IMR-90 (cell line): ENCODE results near the gene ATRX. TPM values are rescaled to one million over a fixed set of nuclear protein-coding genes. Genes with fewer than 3 reads are reported as not detected.

ENCODE experiments used
- ATAC-seq: fragments of 200-7000 bp; cut with Tn5 transposase; 2 replicates; pipeline ENCODE4 v1.9.1; 2020; ENCODE audit warnings: low read depth, mild to moderate bottlenecking, moderate library complexity
- BruUV-seq: library from RNA; stranded (reverse); fragments of 400-500 nt; replicated peaks from 2 replicates; lab custom pipeline; 2021; lab: Mats Ljungman, UMichigan
- CTCF ChIA-PET: fragments of 300-600 bp; formaldehyde crosslinking; extraction: SDS; loops from one replicate; lab custom pipeline; 2021; ENCODE audit warnings: antibody characterized with exemption; lab: Yijun Ruan, JAX
- POLR2A ChIA-PET: fragments of 300-600 bp; sonication (Branson Sonifier 250); formaldehyde crosslinking; loops from one replicate; lab custom pipeline; 2022; ENCODE audit warnings: antibody characterized with exemption; ENCODE audit not compliant: unreplicated experiment; lab: Charles Lee
- DNase-seq: peaks from one replicate; pipeline ENCODE4 v3.0.0; 2013
- H2AFZ ChIP-seq: replicated peaks from 2 replicates; pipeline ENCODE3; 2013; ENCODE audit warnings: low read length, mild to moderate bottlenecking; ENCODE audit not compliant: poor library complexity
- H2AK5ac ChIP-seq: 2 replicates; pipeline ENCODE4 v1.6.1; 2013; ENCODE audit warnings: low read depth, low read length, inconsistent platforms
- H2AK9ac ChIP-seq: replicated peaks from 2 replicates; pipeline ENCODE3; 2013; ENCODE audit warnings: mild to moderate bottlenecking, low read depth, low read length, moderate library complexity; ENCODE audit not compliant: poor library complexity
- H2BK120ac ChIP-seq: 2 replicates; pipeline ENCODE4 v1.6.1; 2013; ENCODE audit warnings: low read depth, low read length, inconsistent platforms
- H2BK15ac ChIP-seq: 3 replicates; pipeline ENCODE4 v1.6.1; 2013; ENCODE audit warnings: low read depth, low read length, inconsistent platforms
- H2BK20ac ChIP-seq: 2 replicates; pipeline ENCODE4 v1.6.1; 2013; ENCODE audit warnings: low read depth, mild to moderate bottlenecking, inconsistent platforms, low read length, moderate library complexity
- H2BK5ac ChIP-seq: 2 replicates; pipeline ENCODE4 v1.6.1; 2013; ENCODE audit warnings: mild to moderate bottlenecking, low read depth, low read length, inconsistent platforms; ENCODE audit not compliant: poor library complexity, severe bottlenecking
- H3K14ac ChIP-seq: replicated peaks from 2 replicates; pipeline ENCODE4 v1.6.1; 2013; ENCODE audit warnings: low read depth, low read length, inconsistent platforms
- H3K18ac ChIP-seq: 2 replicates; pipeline ENCODE4 v1.6.1; 2013; ENCODE audit warnings: low read depth, low read length, control low read depth
- H3K23ac ChIP-seq: 2 replicates; pipeline ENCODE4 v1.6.1; 2013; ENCODE audit warnings: low read depth, low read length, inconsistent platforms
- H3K27ac ChIP-seq: 2 replicates; pipeline ENCODE4 v1.5.1; 2013; ENCODE audit warnings: mild to moderate bottlenecking, control low read depth, low read length; ENCODE audit not compliant: insufficient read depth
- H3K27me3 ChIP-seq: 2 replicates; pipeline ENCODE4 v1.6.1; 2013; ENCODE audit warnings: low read length; ENCODE audit not compliant: control insufficient read depth, insufficient read depth
- H3K36me3 ChIP-seq: 2 replicates; pipeline ENCODE4 v1.6.1; 2013; ENCODE audit warnings: low read length, mixed read lengths; ENCODE audit not compliant: control insufficient read depth, insufficient read depth
- H3K4ac ChIP-seq: 2 replicates; pipeline ENCODE4 v1.6.1; 2013; ENCODE audit warnings: low read depth, low read length, inconsistent platforms
- H3K4me1 ChIP-seq: 2 replicates; pipeline ENCODE4 v1.6.1; 2013; ENCODE audit warnings: low read length, mixed read lengths; ENCODE audit not compliant: control insufficient read depth, insufficient read depth
- H3K4me2 ChIP-seq: 2 replicates; pipeline ENCODE4 v1.6.1; 2013; ENCODE audit warnings: low read depth, mild to moderate bottlenecking, control low read depth, low read length, moderate library complexity
- H3K4me3 ChIP-seq: 2 replicates; pipeline ENCODE4 v1.5.1; 2013; ENCODE audit warnings: low read depth, mild to moderate bottlenecking, control low read depth, low read length, moderate library complexity; ENCODE audit not compliant: insufficient read depth
- H3K56ac ChIP-seq: 2 replicates; pipeline ENCODE4 v1.6.1; 2013; ENCODE audit warnings: low read length, inconsistent platforms; ENCODE audit not compliant: insufficient read depth; ENCODE audit errors: extremely low read depth
- H3K79me1 ChIP-seq, 2 experiments: 2 replicates each; pipeline ENCODE4 v1.6.1; 2013; ENCODE audit warnings: low read length in 2 of 2, inconsistent platforms in 1 of 2, low read depth in 1 of 2
- H3K9ac ChIP-seq: 2 replicates; pipeline ENCODE4 v1.6.1; 2013; ENCODE audit warnings: low read depth, low read length, control low read depth
- H3K9me1 ChIP-seq: 2 replicates; pipeline ENCODE4 v1.6.1; 2013; ENCODE audit warnings: low read length, inconsistent platforms; ENCODE audit not compliant: insufficient read depth
- H3K9me3 ChIP-seq: 2 replicates; pipeline ENCODE4 v1.6.1; 2013; ENCODE audit warnings: low read length; ENCODE audit not compliant: control insufficient read depth, insufficient read depth
- H4K20me1 ChIP-seq: 2 replicates; pipeline ENCODE4 v1.6.1; 2013; ENCODE audit warnings: low read length, inconsistent platforms; ENCODE audit not compliant: insufficient read depth
- H4K5ac ChIP-seq: 2 replicates; pipeline ENCODE4 v1.6.1; 2013; ENCODE audit warnings: mild to moderate bottlenecking, low read depth, low read length, control low read depth
- H4K8ac ChIP-seq, 2 experiments: 2 replicates each; pipeline ENCODE4 v1.6.1; 2013; ENCODE audit warnings: low read depth in 2 of 2, low read length in 2 of 2, control low read depth in 1 of 2, inconsistent platforms in 1 of 2
- H4K91ac ChIP-seq: 2 replicates; pipeline ENCODE4 v1.6.1; 2013; ENCODE audit warnings: low read depth, low read length, inconsistent platforms; ENCODE audit not compliant: insufficient read depth
- BHLHE40 ChIP-seq: fragments of 150-350 bp; IDR thresholded peaks from 2 replicates; pipeline ENCODE4 v1.6.1; 2016; ENCODE audit warnings: mild to moderate bottlenecking, low read depth, low read length
- CEBPB ChIP-seq: IDR thresholded peaks from 2 replicates; pipeline ENCODE4 v1.6.1; 2012; ENCODE audit warnings: low read depth, low read length, improper control_type of control experiment
- CHD1 ChIP-seq: IDR thresholded peaks from 2 replicates; pipeline ENCODE4 v1.6.1; 2012; ENCODE audit warnings: low read depth, low read length, improper control_type of control experiment
- CTCF ChIP-seq: conservative IDR thresholded peaks from 2 replicates; pipeline ENCODE4 v1.5.1; 2012; ENCODE audit warnings: mild to moderate bottlenecking, low read depth, low read length, improper control_type of control experiment
- ELK1 ChIP-seq: fragments of 150-350 bp; IDR thresholded peaks from 2 replicates; pipeline ENCODE4 v1.6.1; 2016; ENCODE audit warnings: low read depth, mild to moderate bottlenecking, low read length, moderate library complexity, borderline replicate concordance
- FOS ChIP-seq: fragments of 150-350 bp; IDR thresholded peaks from 2 replicates; pipeline ENCODE4 v1.6.1; 2016; ENCODE audit warnings: low read depth, low read length
- MAFK ChIP-seq: IDR thresholded peaks from 2 replicates; pipeline ENCODE4 v1.6.1; 2012; ENCODE audit warnings: low read depth, low read length, improper control_type of control experiment
- MXI1 ChIP-seq: IDR thresholded peaks from 2 replicates; pipeline ENCODE4 v1.6.1; 2012; ENCODE audit warnings: low read depth, mild to moderate bottlenecking, low read length, moderate library complexity, borderline replicate concordance
- NFE2L2 ChIP-seq: fragments of 150-350 bp; IDR thresholded peaks from 2 replicates; pipeline ENCODE4 v1.6.1; 2016; ENCODE audit warnings: low read depth, mild to moderate bottlenecking, low read length
- POLR2A ChIP-seq: IDR thresholded peaks from 2 replicates; pipeline ENCODE4 v1.6.1; 2012; ENCODE audit warnings: mild to moderate bottlenecking, low read depth, low read length
- RAD21 ChIP-seq: IDR thresholded peaks from 2 replicates; pipeline ENCODE4 v1.6.1; 2012; ENCODE audit warnings: low read length, improper control_type of control experiment
- RCOR1 ChIP-seq: IDR thresholded peaks from 2 replicates; pipeline ENCODE4 v1.6.1; 2012; ENCODE audit warnings: mild to moderate bottlenecking, low read length, improper control_type of control experiment; ENCODE audit not compliant: insufficient replicate concordance
- RFX5 ChIP-seq: IDR thresholded peaks from 2 replicates; pipeline ENCODE4 v1.8.0; 2012; ENCODE audit warnings: low read depth, mild to moderate bottlenecking, low read length, moderate library complexity
- SMC3 ChIP-seq: fragments of 150-350 bp; IDR thresholded peaks from 2 replicates; pipeline ENCODE4 v1.6.1; 2016; ENCODE audit warnings: low read depth, mild to moderate bottlenecking, antibody characterized with exemption, low read length, moderate library complexity
- USF2 ChIP-seq: fragments of 150-350 bp; IDR thresholded peaks from 2 replicates; pipeline ENCODE4 v1.6.1; 2017; ENCODE audit warnings: mild to moderate bottlenecking, antibody characterized with exemption, low read length, low read depth
- WGBS, 2 experiments: methylation state at CpG; one replicate each; pipeline versions ENCODE4 v1.1.5 to v1.1.7; 2013; ENCODE audit warnings: missing lambda C conversion rate in 2 of 2; ENCODE audit not compliant: insufficient read length in 1 of 2; ENCODE audit errors: extremely low coverage in 2 of 2; 5-methylcytosine and 5-hydroxymethylcytosine counted together
- dilution Hi-C: fragments of 300-500 bp; cut with HindIII; formaldehyde crosslinking; loops from one replicate; pipeline ENCODE4 v1.14.3; 2018; ENCODE audit warnings: low sequenced_read_pairs; ENCODE audit not compliant: unreplicated experiment
- in situ Hi-C: fragments of 300-500 bp; cut with MboI; formaldehyde crosslinking; loops from 3 replicates; pipeline ENCODE4 v1.14.3; 2019; ENCODE audit warnings: low sequenced_read_pairs, inconsistent platforms, mixed read lengths
- intact Hi-C: fragments of 100-400 bp; cut with micrococcal nuclease; formaldehyde crosslinking; loops from 2 replicates; pipeline ENCODE4 v1.10.0; 2022
- polyA plus RNA-seq, 3 experiments: library from polyadenylated mRNA; depleted of rRNA; stranded (reverse); fragments of >200 nt; gene quantifications; 2 replicates each; pipeline ENCODE4 v1.2.3, GENCODE V29; 2012; ENCODE audit warnings: low replicate concordance in 1 of 3
- total RNA-seq: library from RNA; depleted of rRNA; stranded (reverse); fragments of >200 nt; gene quantifications from 2 replicates; pipeline ENCODE4 v1.2.3, GENCODE V29; 2012

Gene ATRX
- total and polyA plus RNA-seq, 2 of the 4 experiments (the other 2 are of a cell fraction): 20.7 to 73.8 TPM

- Histone ChIP-seq H2BK20ac (no peak overlapping the region), H4K5ac (no peak overlapping the region), H3K4me3 (no peak overlapping the region), H3K4me2 (no peak overlapping the region), H3K18ac (no peak overlapping the region), H2BK120ac (no peak overlapping the region), H3K27me3 (no peaks in the 10 kb centered on the region), H3K56ac (no peak overlapping the region), H3K4ac (no peak overlapping the region), H2BK15ac (no peak overlapping the region), H3K27ac (no peak overlapping the region), H2AFZ (no peak overlapping the region), H4K91ac (no peak overlapping the region), H3K9me3 (no peaks in the 10 kb centered on the region), H3K23ac (no peak overlapping the region), H4K8ac (no peak overlapping the region), H3K14ac (no peak overlapping the region), H2BK5ac (no peak overlapping the region), H3K79me1 (0 out of 4 replicates have a peak, but pooled peaks cover 0 to 2% of the 10 kb centered on the region in 2 experiments), H3K9me1 (no peaks in the 10 kb centered on the region), H3K9ac (no peak overlapping the region), H2AK5ac (no peak overlapping the region), H3K4me1 (no peaks in the 10 kb centered on the region), H4K20me1 (no peaks in the 10 kb centered on the region), H3K36me3 (peaks cover 5% of the 10 kb centered on the region), H2AK9ac (no peak overlapping the region)
- ATAC-seq (no peak), DNase-seq (no peak)
- in situ Hi-C loops: no loop called here
- TF ChIP-seq CEBPB (no peak), CTCF (no peak), NFE2L2 (no peak), ELK1 (no peak), RFX5 (no peak), POLR2A (no peak), MAFK (no peak), CHD1 (no peak), MXI1 (no peak), RCOR1 (no peak), BHLHE40 (no peak), USF2 (no peak), RAD21 (no peak), FOS (no peak), SMC3 (no peak)
- 57 to 100% methylated on average over 1 to 4 of the region's 5 CpGs for WGBS, 2 experiments
- ChIA-PET POLR2A (no interaction called here), CTCF (no interaction called here)
- intact Hi-C loops: no loop called here
- BruUV-seq: no TSS peak
- dilution Hi-C loops: no loop called here
Measured at GRCh38 chrX:77652095-77652494, 133.9 kb downstream of the ATRX start.
